Right lobe of liver (tissue), 6 donors: ENCODE measurements around the gene IGSF22. TPM values are rescaled to one million over a fixed set of nuclear protein-coding genes. Genes with fewer than 3 reads are reported as not detected.
"Not testable (repeated sequence)": the region's sequence is repeated elsewhere in the genome, so short reads cannot be mapped to it uniquely, and the experiment has no call there.

Source experiments
- ATAC-seq, 4 donors: fragments of 200-7000 bp; cut with Tn5 transposase; one replicate each; pipeline ENCODE4 v1.9.1; 2020; ENCODE audit warnings: mild to moderate bottlenecking in 4 of 4, moderate library complexity in 4 of 4
- DNase-seq, 3 donors: peaks; one replicate each; pipeline ENCODE4 v3.0.0-alpha.2; 2020
- H3K27ac ChIP-seq, 3 donors: fragments of 200-600 bp; one replicate each; pipeline ENCODE4 v1.8.0; 2022
- H3K27me3 ChIP-seq, 2 donors: fragments of 200-600 bp; one replicate each; pipeline ENCODE4 v1.8.0; 2022
- H3K36me3 ChIP-seq, 4 donors: fragments of 200-600 bp; sonication (generic) in 1 of 4; one replicate each; pipeline versions ENCODE4 v1.5.1 to v1.8.0; 2017 to 2022; ENCODE audit warnings: control low read depth in 1 of 4
- H3K4me1 ChIP-seq, 4 donors: fragments of 200-600 bp; sonication (generic) in 1 of 4; one replicate each; pipeline versions ENCODE4 v1.5.1 to v1.8.0; 2017 to 2022; ENCODE audit warnings: control low read depth in 1 of 4
- H3K4me3 ChIP-seq, 3 donors: fragments of 200-600 bp; one replicate each; pipeline ENCODE4 v1.8.0; 2022
- H3K9me3 ChIP-seq, 4 donors: fragments of 200-600 bp; sonication (generic) in 1 of 4; one replicate each; pipeline versions ENCODE4 v1.5.1 to v1.8.0; 2017 to 2022; ENCODE audit warnings: control low read depth in 1 of 4
- POLR2A ChIP-seq: fragments of 450-650 bp; IDR thresholded peaks from one replicate; pipeline ENCODE4 v1.6.1; 2017; ENCODE audit warnings: antibody characterized with exemption, mild to moderate bottlenecking
- WGBS: methylation state at CpG from one replicate; pipeline ENCODE4 v1.1.6; 2018; ENCODE audit warnings: low coverage, low lambda C conversion rate; ENCODE audit not compliant: insufficient coverage; ENCODE audit errors: missing lambda C conversion rate; 5-methylcytosine and 5-hydroxymethylcytosine counted together
- intact Hi-C, 2 donors: fragments of 100-400 bp; cut with DNase I; formaldehyde crosslinking; loops; one replicate each; pipeline versions ENCODE4 v1.11.2 to v1.14.1; 2022
- total RNA-seq, 6 experiments: library from RNA; depleted of rRNA in 2 of 6; stranded (reverse); fragments of >200 nt in 2 of 6; fragmentation: NEBNext Ultra II Directional in 3 of 6; extraction: Animal tissue kit (Norgen Biotek cat#: 25700) in 3 of 6; gene quantifications; one replicate each; pipeline versions ENCODE4 v1.1.0 to v1.2.4, GENCODE V29; 2016 to 2023
- TF ChIP-seq, protein P1 (sequence below), 4 donors: fragments of 200-600 bp in 3 of 4; fragments of 450-650 bp in 1 of 4; IDR thresholded peaks; one replicate each; pipeline versions ENCODE4 v1.5.1 to v1.8.0; 2016 to 2022; ENCODE audit warnings: antibody characterized with exemption in 4 of 4, mild to moderate bottlenecking in 2 of 4
- donor health status: DM: no; HTN: yes; CAD: no.
- donor health status: DM: no; HTN: no; CAD: no.
- donor health status: DM: no; HTN: no; CAD: no.
- donor health status: DM: no; HTN: yes; CAD: no.
- donor health status: DM: no; HTN: yes; CAD: no.

IGSF22 gene
- total RNA-seq, 6 experiments from 2014 or later, result 0.04 to 0.32 (median 0.12) TPM; not detected in 3

DNA sequence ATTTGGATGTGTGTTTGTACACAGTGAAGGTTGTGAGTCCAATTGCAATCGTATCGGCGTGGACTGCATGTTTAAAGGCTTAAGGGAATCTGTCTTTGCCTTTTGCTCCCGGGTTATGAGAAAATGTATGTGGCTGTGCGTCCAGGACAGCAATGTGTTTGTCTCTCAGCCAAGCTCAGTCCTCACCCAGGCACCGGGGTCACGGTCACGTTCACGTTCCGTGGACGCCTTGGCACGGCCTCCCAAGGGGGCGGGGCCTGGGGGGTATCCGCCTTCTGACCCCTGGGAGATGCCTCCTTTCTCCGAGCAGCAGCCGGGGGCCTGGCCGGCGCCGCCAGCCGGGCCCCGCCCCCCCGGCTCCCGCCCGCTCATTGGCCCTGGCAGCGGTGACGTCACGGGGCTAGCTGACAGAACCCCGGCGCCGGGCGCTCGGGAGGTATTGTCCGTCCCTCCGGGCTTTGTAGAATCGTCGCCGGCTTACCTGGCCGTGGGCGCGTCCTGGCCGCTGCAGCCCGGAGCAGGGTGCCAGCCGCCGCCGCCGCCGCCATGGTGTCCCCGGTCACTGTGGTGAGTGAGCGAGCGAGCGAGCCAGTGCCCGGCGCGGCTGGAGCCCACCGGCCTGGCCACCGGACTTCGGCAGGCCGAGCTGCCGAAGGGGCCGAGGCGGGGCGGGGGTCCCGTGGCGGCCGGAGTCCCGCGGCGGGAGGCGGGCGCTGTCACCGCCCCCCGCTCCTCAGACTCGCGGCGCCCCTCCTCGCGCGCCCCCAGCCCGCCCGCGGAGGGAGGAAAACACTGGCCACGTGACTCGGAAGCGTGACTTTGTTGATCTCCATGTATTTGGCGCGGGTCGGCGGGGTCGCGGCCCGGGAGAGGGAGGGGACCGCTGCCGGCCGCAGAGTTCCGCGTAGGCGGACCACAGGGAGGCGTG is 27.4 kb downstream of the IGSF22 start, which contains the start of gene TMEM86A:
TSS of gene TMEM86A (plus strand) at position 439 of the 928 bp plus-strand sequence. CDS start at position 547, 108 bp downstream.
- no peaks in the 10 kb centered on the region for H3K4me1 ChIP-seq
- intact Hi-C loops, result no loop called here
- WGBS, result 3% methylated on average over 13 of the region's 98 CpGs

DNA sequence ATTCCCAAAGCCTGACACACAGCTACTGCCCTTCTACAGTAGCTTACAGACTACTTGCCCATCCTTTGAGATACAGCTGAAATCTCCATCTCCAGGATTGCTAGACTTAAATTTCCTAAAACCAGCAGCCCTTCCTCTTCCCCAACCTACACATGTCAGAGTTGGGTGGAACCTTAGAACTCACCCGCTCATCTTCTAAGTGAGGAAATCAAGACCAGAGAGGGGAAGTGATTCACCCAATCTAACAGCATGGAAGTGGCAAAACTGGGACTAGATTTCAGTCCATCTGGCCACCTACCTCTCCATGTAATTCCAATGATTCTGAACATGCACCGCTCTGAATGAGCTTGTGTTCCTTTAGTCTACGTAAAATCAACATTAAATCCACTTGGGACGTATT is 28.4 kb downstream of the IGSF22 start:
- intact Hi-C loops, result no loop called here
- peaks cover 0 to 3% (median 0%) of the 10 kb centered on the region in 4 donors for H3K36me3 ChIP-seq
- H3K4me3 ChIP-seq, result no peak overlapping the region
- WGBS, result 93% methylated on average over 4 of the region's 4 CpGs
- H3K27me3 ChIP-seq, result no peaks in the 10 kb centered on the region
- ATAC-seq, result no peak
- peak overlapping the region in 1 of 3 donors; percentile 90 for H3K27ac ChIP-seq
- peaks cover 0 to 8% (median 0%) of the 10 kb centered on the region in 4 donors for H3K4me1 ChIP-seq
- DNase-seq, result no peak
- TF ChIP-seq, protein P1, sequence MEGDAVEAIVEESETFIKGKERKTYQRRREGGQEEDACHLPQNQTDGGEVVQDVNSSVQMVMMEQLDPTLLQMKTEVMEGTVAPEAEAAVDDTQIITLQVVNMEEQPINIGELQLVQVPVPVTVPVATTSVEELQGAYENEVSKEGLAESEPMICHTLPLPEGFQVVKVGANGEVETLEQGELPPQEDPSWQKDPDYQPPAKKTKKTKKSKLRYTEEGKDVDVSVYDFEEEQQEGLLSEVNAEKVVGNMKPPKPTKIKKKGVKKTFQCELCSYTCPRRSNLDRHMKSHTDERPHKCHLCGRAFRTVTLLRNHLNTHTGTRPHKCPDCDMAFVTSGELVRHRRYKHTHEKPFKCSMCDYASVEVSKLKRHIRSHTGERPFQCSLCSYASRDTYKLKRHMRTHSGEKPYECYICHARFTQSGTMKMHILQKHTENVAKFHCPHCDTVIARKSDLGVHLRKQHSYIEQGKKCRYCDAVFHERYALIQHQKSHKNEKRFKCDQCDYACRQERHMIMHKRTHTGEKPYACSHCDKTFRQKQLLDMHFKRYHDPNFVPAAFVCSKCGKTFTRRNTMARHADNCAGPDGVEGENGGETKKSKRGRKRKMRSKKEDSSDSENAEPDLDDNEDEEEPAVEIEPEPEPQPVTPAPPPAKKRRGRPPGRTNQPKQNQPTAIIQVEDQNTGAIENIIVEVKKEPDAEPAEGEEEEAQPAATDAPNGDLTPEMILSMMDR (IDR thresholded peaks at IDR 0.05), result no peak
- TF ChIP-seq POLR2A, result no peak
- no peaks in the 10 kb centered on the region for H3K9me3 ChIP-seq

More for the DNA sequence above, 27.4 kb downstream of the IGSF22 start, which contains the start of gene TMEM86A:
- H3K27me3 ChIP-seq, result no peaks in the 10 kb centered on the region
- DNase-seq (peak; percentile 96 to 98 (median 97)), ATAC-seq (peak; percentile 96 to 98 (median 97))
- peak within 1 kb of the TSS; percentile 82 to 92 (median 90) for H3K27ac ChIP-seq
- peak within 1 kb of the TSS; percentile 71 to 77 (median 75) for H3K4me3 ChIP-seq
- no peaks in the 10 kb centered on the region for H3K9me3 ChIP-seq
- peak; percentile 91 for TF ChIP-seq POLR2A
- TF ChIP-seq, protein P1 (IDR thresholded peaks at IDR 0.05), result no peak
- H3K36me3 ChIP-seq, result peaks cover 0 to 3% (median 0%) of the 10 kb centered on the region in 4 donors

DNA sequence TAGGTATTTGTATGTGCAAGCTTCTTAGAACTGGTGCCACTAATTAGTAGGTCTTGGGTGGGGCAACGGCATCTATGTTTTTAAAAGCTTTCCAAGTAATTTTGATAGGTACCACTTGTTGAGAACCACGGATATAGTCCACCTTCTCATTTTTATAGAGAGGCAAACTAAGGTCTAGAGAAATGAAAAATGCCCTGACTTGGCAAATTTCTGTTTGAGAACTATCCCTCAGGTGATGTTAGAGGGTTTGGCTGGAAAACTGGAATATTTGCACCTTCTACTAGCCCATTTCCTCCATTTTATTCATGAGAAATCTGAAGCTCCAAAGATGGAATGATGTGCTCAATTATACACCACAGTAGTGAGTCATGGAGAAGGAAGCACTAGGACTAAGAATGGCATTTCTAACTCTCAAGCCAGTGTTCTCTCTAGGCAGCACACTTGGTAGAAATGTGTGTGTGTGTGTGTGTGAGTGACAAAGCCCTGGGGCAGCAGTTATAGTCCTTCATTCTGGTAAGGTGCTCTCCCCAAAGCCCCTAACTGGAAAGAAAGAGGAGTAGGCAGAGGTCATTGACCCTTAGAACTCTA is 29.3 kb downstream of the IGSF22 start:
- Histone ChIP-seq H3K9me3 (no peaks in the 10 kb centered on the region), H3K36me3 (peaks cover 0 to under 1% (median 0%) of the 10 kb centered on the region in 4 donors), H3K27me3 (no peaks in the 10 kb centered on the region), H3K27ac (no peak overlapping the region), H3K4me3 (no peak overlapping the region), H3K4me1 (peaks cover 0 to 10% (median 0%) of the 10 kb centered on the region in 4 donors)
- TF ChIP-seq, protein P1 (IDR thresholded peaks at IDR 0.05), result no peak
- TF ChIP-seq POLR2A, result no peak
- DNase-seq, result no peak
- ATAC-seq, result no peak
- intact Hi-C loops, result no loop called here
- WGBS, result 100% methylated on average over 2 of the region's 2 CpGs

DNA sequence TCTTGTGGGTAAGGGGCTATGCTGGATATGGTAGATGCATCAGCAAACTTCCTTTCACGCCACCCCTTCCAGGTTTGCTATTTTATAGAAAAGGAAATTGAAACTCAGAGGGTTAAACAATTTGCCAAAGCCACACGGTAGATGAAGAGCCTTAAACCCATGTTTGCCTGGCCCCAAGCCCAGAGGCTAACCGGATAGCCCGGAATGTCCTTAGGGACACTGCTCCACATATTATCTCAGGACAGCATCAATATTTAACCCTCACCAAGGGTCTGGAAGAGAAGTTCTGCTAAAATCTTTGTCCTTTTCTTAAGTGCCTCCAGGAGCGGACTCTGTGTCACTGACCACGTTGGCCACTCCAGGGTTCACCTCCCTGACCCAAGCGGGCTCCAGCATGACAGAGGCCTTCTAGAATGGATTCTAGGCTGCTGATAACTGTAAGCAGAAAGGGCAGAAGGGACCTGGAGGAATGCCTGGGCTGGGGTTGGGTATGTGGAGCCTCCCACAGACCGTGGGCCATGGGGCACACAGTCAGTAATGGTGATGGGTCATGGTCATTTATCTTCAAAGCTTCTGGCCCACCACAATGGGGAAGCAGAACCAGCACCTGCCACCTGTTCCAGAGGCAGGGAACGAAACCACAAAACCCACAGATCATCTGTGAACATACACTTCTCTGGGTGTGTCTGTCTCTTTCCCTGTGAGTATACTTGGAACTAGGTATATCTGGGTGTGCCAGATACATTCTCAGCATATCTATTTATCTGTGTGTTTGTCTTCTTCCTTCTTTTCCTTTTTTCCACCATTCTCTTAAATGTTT is 32.8 kb downstream of the IGSF22 start:
- WGBS, result 49% methylated on average over 7 of the region's 9 CpGs
- H3K27me3 ChIP-seq, result no peaks in the 10 kb centered on the region
- peak; percentile 57 to 68 (median 57) for DNase-seq
- intact Hi-C loops, result no loop called here
- peaks cover 0 to 10% (median 0%) of the 10 kb centered on the region in 4 donors for H3K4me1 ChIP-seq
- TF ChIP-seq, protein P1 (IDR thresholded peaks at IDR 0.05), result no peak
- TF ChIP-seq POLR2A, result no peak
- no peak overlapping the region for H3K27ac ChIP-seq
- no peak overlapping the region for H3K4me3 ChIP-seq
- no peaks in the 10 kb centered on the region for H3K9me3 ChIP-seq
- no peaks in the 10 kb centered on the region for H3K36me3 ChIP-seq
- ATAC-seq, result peak; percentile 55 to 87 (median 76)

DNA sequence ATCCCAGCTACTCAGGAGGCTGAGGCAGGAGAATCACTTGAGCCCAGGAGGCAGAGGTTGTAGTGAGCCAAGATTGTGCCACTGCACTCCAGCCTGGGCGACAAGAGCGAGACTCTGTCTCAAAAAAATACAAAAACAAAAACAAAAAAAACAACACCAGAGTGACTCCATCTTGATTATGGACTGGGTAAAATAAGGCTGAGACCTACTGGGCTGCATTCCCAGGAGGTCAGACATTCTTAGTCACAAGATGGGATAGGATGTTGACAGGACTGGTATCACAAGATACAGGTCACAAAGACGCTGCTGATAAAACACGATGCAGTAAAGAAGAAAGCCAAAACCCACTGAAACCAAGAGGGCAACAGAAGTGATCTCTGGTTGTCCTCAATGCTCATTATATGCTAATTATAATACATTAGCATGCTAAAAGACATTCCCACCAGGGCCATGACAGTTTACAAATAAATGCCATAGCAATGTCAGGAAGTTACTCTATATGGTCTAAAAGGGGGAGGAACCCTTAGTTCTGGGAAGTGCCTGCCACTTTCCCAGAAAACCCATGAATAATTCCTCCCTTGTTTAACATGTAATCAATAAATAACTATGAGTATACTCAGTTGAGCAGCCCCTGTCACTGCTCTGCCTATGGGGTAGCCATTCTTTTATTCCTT is 34.4 kb downstream of the IGSF22 start:
- intact Hi-C loops, DNase-seq, H3K4me3 ChIP-seq, H3K27me3 ChIP-seq, H3K9me3 ChIP-seq, H3K4me1 ChIP-seq, H3K36me3 ChIP-seq, H3K27ac ChIP-seq: not testable (repeated sequence)
- ATAC-seq, result peak in 2 of 4 donors; percentile 51 to 70
- 64% methylated on average over 4 of the region's 4 CpGs for WGBS
